ENCODE data around the gene ERMN.

DNA sequence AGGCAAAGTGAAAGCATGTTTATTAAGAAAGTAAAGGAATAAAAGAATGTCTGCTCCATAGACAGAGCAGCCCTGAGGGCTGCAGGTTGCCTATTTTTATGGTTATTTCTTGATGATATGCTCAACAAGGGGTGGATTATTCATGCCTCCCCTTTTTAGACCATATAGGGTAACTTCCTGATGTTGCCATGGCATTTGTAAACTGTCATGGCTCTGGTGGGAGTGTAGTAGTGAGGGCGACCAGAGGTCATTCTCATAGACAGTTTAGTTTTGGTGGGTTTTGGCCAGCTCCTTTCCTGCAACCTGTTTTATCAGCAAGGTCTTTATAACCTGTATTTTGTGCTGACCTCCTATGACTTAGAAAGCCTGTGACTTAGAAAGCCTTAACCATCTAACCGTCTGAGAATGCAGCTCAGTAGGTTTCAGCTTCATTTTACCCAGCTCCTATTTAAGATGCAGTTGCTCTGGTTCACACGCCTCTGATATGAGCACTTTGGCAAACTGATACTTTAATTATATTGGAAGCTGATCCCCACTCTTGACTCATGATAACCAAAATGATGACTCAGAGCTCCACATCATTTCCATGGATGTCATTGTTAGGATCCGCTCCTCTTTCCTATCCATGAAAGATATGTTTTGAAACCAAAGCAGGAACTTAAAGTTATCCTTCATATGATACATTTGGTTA is 14.5 kb upstream of the ERMN start:
- TF ChIP-seq, protein P1, sequence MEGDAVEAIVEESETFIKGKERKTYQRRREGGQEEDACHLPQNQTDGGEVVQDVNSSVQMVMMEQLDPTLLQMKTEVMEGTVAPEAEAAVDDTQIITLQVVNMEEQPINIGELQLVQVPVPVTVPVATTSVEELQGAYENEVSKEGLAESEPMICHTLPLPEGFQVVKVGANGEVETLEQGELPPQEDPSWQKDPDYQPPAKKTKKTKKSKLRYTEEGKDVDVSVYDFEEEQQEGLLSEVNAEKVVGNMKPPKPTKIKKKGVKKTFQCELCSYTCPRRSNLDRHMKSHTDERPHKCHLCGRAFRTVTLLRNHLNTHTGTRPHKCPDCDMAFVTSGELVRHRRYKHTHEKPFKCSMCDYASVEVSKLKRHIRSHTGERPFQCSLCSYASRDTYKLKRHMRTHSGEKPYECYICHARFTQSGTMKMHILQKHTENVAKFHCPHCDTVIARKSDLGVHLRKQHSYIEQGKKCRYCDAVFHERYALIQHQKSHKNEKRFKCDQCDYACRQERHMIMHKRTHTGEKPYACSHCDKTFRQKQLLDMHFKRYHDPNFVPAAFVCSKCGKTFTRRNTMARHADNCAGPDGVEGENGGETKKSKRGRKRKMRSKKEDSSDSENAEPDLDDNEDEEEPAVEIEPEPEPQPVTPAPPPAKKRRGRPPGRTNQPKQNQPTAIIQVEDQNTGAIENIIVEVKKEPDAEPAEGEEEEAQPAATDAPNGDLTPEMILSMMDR (IDR thresholded peaks at IDR 0.05) = no peak
- TF ChIP-seq POLR2A (IDR thresholded peaks at IDR 0.05) (no peak), POLR2AphosphoS5 (IDR thresholded peaks at IDR 0.05) (no peak)

Data from breast epithelium (tissue), 3 donors.